Measurements from ENCODE around the gene SLAMF7. TPM values are rescaled to one million over a fixed set of nuclear protein-coding genes. Genes with fewer than 3 reads are reported as not detected.
"Not testable (repeated sequence)": the region's sequence is repeated elsewhere in the genome, so short reads cannot be mapped to it uniquely, and the experiment has no call there.

The SLAMF7 gene
- 10 to 100 TPM in 2 of 3 donors, 1 to 10 TPM in 1; 6.4 to 12.7 (median 10.1) TPM for total RNA-seq
- long read RNA-seq, donor 1 = 0 reads
- long read RNA-seq, donor 2, partial matches to known transcripts = 0 of 1 reads
- long read RNA-seq, donor 2, other reads (novel, unspliced or antisense) = 0 of 1 reads

- Histone ChIP-seq H3K36me3 (ENCODE audit: low read depth) (no peaks in the 10 kb centered on the region), H3K9me3 (no peaks in the 10 kb centered on the region), H3K4me1 (ENCODE audit: low read depth) (no peaks in the 10 kb centered on the region), H3K4me3 (no peak within 1 kb of the TSS)
- DNase-seq (peak in 1 of 3 donors; percentile 55), ATAC-seq (peak; percentile 82)
- intact Hi-C loops (cut with DNase I, micrococcal nuclease) = no loop called here
- no peak for TF ChIP-seq CTCF (IDR thresholded peaks at IDR 0.05)
Measured at GRCh38 chr1:160739098-160739511, at the start of gene SLAMF7. SLAMF7 (plus strand) TSS chr1:160739247; CDS start chr1:160739302, 55 bp downstream.

- H3K36me3 ChIP-seq (ENCODE audit: low read depth); H3K4me3 ChIP-seq; H3K4me1 ChIP-seq (ENCODE audit: low read depth); intact Hi-C loops (cut with DNase I, micrococcal nuclease); ATAC-seq; DNase-seq; H3K9me3 ChIP-seq: not testable (repeated sequence)
Measured at GRCh38 chr1:160692390-160692789, 46.7 kb upstream of the SLAMF7 start.

GRCh38 chr1:160702100-160702499 is 36.9 kb upstream of the SLAMF7 start:
- Histone ChIP-seq H3K4me3 (no peak overlapping the region), H3K4me1 (ENCODE audit: low read depth) (no peaks in the 10 kb centered on the region), H3K9me3 (no peaks in the 10 kb centered on the region), H3K36me3 (ENCODE audit: low read depth) (no peaks in the 10 kb centered on the region)
- ATAC-seq (no peak), DNase-seq (no peak)
- TF ChIP-seq CTCF (IDR thresholded peaks at IDR 0.05) = no peak
- intact Hi-C loops (cut with DNase I, micrococcal nuclease) = no loop called here

- ATAC-seq (peak; percentile 55), DNase-seq (no peak)
- no peak overlapping the region for H3K4me3 ChIP-seq
- H3K4me1 ChIP-seq (ENCODE audit: low read depth) = no peaks in the 10 kb centered on the region
- no peak for TF ChIP-seq CTCF (IDR thresholded peaks at IDR 0.05)
- H3K36me3 ChIP-seq (ENCODE audit: low read depth) = no peaks in the 10 kb centered on the region
- intact Hi-C loops (cut with DNase I, micrococcal nuclease) = no loop called here
- H3K9me3 ChIP-seq = no peaks in the 10 kb centered on the region
Measured at GRCh38 chr1:160704250-160704649, 34.8 kb upstream of the SLAMF7 start.

GRCh38 chr1:160705212-160705621 is 33.8 kb upstream of the SLAMF7 start:
- H3K4me3 ChIP-seq; H3K36me3 ChIP-seq (ENCODE audit: low read depth); intact Hi-C loops (cut with DNase I, micrococcal nuclease); DNase-seq; H3K9me3 ChIP-seq; ATAC-seq; H3K4me1 ChIP-seq (ENCODE audit: low read depth): not testable (repeated sequence)

- no peak for TF ChIP-seq CTCF (IDR thresholded peaks at IDR 0.05)
- intact Hi-C loops (cut with DNase I, micrococcal nuclease) = no loop called here
- Histone ChIP-seq H3K4me1 (ENCODE audit: low read depth) (no peaks in the 10 kb centered on the region), H3K4me3 (no peak overlapping the region), H3K36me3 (ENCODE audit: low read depth) (no peaks in the 10 kb centered on the region), H3K9me3 (no peaks in the 10 kb centered on the region)
- ATAC-seq (no peak), DNase-seq (no peak)
Measured at GRCh38 chr1:160705742-160706141, 33.3 kb upstream of the SLAMF7 start.
